GM21423 (cell line): ENCODE measurements around the gene VRK3.
"Not testable (repeated sequence)": the region's sequence is repeated elsewhere in the genome, so short reads cannot be mapped to it uniquely, and the experiment has no call there.

Experiments used
- ATAC-seq: cut with Tn5 transposase; IDR thresholded peaks from one replicate; pipeline ENCODE4 v1.9.1; 2021; ENCODE audit warnings: mild to moderate bottlenecking, moderate library complexity; ENCODE audit not compliant: unreplicated experiment

The VRK3 gene

DNA sequence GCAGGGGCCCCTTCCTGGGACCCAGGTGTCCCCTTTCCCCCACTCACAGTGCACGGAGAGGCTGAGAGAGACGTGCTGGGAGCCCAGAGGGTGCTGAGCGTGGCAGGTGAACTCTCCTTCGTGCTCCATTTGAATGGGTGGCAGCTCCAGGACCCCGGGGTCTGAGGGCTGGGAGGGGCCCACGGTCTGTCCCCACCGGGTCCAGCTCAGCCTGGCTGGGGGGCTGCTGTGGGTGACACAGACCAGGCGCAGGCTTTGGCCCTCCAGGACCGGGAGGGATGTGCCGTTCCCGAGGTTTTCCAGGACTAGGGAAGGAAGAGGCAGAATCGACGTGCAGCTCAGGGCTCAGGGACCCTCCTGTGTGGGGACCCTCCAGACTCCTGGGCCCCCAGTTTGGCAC is 66.6 kb downstream of the VRK3 start:
- ATAC-seq: not testable (repeated sequence)

DNA sequence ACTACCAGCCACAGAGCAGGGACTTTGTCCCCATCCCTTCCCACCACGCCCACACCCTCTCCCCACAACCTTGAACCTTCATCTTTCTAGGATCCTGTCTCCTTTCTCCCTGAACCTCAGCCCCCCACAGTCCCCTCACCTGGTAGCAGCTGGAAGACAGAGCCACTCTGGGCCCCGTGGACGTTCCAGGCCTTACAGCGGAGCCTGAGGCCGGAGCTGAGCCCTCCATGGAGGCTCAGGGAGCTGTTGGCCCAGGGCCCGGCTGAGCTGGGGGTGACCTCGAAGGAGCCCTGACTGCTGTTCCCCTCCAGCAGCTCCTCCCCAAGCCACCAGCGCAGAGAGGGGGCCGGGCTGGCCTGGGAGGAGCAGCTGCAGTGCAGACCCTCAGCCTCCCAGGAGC is 67.0 kb downstream of the VRK3 start:
- not testable (repeated sequence) for ATAC-seq

DNA sequence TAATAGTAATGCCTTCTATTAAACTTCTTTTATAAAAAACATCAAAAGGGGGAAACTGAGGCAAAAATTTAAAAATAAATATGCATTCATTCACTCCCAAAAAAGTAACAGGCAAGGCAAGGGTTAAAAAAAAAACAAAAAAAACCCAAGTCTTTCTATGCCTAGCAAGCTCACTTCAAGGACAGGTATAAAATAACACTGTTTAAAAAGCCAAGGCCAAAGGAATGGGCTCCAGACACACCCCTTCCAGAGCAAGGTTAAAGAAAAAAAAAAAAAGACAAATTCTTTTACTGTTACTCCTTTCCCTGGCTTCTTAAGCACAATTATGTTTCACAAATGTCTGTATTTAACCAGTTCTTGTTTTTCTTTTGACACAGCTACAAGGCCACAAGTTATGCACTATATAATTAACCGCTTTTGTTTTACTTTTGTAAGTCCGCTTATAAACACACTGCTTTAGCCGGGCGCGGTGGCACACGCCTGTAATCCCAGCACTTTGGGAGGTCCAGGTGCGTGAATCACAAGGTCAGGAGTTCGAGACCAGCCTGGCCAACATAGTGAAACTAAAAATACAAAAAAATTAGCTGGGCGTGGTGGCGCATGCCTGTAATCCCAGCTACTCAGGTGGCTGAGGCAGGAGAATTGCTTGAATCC is 67.8 kb downstream of the VRK3 start:
- no peak for ATAC-seq

GRCh38 chr19:49956115-49956495 is 69.1 kb downstream of the VRK3 start:
- ATAC-seq: no peak

GRCh38 chr19:49954933-49955332 is 70.2 kb downstream of the VRK3 start:
- no peak for ATAC-seq

DNA sequence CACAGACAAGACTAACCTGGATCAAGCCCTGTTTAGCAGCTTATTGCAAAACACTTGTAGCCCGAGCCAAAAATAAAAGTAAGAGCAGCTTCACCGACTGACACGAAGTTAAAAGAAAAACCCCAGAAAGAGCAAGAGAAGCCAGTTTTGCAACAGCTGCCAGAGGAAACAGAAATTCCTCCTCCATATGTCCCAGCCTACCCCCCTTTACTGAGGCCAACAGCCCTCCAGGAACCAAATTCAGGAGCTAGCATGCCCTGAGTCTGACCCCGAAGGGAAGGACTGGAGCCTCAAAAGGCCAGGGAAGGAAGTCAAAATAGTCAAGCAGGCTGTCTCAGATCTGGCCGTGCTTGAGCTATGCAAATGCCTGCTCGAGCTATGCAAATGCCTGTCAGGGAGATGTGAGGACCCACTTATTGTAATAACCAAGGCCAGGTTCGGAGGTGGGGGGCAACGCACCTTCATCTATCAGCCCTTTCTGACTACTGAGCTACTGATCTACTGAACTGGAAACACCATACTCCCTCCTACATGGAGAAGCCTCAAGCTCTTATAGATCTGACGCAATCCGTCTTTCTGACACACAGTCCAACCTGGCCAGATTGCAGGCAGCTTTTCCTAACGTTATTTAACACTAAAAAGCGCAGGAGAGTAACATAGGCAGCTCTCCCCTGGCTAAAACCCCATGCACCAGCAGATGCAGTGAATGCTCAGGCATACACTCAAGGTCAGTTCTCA is 70.9 kb downstream of the VRK3 start:
- no peak for ATAC-seq

DNA sequence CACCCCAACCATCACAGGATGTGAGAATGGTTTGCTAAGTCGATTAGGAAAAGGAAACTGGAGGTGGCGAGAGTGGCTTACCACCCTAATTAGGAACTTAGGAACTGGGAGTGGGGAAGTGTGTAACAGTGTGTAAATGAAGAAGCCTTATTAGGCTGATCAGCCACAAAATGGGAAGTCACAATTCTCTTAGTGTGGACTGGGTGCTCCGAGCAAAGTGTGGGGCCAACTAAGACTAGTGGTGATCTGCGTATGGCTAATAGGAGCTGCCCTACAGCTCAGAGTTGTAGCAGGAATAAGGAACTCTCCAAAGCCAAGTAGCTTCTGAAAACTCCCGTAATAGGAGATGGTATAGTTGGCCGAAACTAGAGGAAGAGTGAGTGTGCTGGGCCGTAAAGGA is 71.8 kb downstream of the VRK3 start:
- ATAC-seq: no peak

DNA sequence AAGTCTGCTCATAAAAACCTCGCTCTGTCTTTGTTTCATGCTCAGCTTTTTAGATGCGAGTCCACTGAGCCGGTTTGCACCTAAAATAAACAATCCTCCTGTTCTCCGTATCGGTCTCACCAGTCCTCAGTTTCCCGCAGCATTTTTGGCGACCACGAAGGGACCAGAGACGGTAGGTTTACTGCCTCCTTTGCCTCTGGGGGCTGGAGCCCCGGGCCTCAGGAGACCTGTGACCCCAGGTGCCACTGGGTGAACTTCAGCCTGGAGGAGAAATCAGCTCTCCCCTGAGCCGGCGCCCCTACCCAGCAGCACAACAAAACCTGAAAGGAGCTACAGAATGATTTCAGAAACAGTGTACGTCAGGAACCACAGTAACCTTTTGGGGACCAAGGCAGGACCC is 72.3 kb downstream of the VRK3 start:
- no peak for ATAC-seq

DNA sequence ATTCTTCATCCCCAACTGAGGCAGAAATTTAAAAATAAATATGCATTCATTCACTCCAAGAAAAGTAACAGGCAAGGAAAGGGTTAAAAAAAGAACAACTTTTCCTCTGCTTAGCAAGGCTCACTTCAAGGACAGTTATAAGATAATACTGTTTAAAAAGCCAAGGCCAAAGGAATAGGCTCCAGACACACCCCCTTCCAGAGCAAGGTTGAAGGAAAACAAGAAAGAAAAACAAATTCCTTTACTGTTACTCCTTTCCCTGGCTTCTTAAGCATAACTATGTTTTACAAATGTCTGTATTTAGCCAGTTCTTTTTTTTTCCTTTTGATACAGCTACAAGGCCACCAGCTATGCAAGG is 72.7 kb downstream of the VRK3 start:
- ATAC-seq: no peak

- no peak for ATAC-seq
Measured at GRCh38 chr19:49951806-49952478, 73.2 kb downstream of the VRK3 start.

- no peak for ATAC-seq
Measured at GRCh38 chr19:49950956-49951526, 74.1 kb downstream of the VRK3 start.

- ATAC-seq: no peak
Measured at GRCh38 chr19:49950590-49950948, 74.6 kb downstream of the VRK3 start.

DNA sequence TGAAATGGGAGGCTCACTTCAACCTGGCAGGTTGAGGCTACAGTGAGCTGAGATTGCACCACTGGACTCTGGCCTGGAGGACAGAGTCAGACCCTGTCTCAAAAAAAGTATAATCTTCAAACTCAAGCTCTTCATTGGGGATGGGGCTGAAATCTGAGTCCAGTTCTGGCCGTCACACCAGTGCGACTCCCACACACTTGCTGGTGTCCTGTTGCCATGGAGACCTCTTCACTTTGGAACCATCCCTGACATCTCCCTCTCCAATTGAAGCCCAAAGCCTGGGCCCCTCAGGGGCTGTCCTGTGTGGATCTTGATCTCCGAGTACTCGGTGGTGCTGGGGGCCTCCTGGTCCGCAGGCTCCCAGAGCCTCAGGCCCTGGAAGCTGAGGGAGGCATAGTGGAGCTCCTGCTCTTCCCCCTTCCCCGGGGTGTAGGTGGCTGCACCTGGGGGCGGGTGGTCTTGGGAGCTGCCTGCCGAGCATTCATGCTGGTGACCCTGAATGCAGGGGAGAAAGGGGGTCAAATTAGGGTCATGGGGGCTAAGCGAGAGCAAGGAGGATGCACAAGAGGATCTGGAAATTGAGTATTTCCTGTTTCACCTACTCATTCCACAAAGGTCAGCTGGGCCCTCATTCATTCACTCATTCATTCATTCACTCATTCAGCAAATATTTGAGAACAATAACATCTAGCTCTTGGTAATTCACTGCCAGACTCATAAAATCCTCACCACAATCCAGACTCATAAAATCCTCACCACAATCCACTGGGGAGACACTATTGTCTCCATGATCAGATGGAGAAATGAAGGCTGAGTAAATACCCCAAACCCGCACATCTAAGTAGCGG is 75.2 kb downstream of the VRK3 start:
- no peak for ATAC-seq

- no peak for ATAC-seq
Measured at GRCh38 chr19:49946415-49946814, 78.8 kb downstream of the VRK3 start.

GRCh38 chr19:49944567-49944966 is 80.6 kb downstream of the VRK3 start:
- ATAC-seq: not testable (repeated sequence)

DNA sequence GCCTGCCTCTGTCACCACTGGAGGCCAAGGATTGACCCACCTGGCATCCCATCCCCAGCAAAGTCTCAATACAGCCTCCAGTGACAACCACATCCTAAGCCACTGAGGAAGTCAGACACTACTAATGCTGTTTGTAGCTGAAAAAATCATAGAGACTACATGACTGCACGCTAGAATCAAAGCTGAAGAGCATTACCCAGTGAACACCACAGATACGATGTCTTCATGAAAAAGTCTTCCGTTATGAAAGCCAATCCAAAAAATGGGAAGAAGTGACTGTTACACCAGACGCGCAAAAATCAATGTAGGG is 84.7 kb downstream of the VRK3 start:
- no peak for ATAC-seq

DNA sequence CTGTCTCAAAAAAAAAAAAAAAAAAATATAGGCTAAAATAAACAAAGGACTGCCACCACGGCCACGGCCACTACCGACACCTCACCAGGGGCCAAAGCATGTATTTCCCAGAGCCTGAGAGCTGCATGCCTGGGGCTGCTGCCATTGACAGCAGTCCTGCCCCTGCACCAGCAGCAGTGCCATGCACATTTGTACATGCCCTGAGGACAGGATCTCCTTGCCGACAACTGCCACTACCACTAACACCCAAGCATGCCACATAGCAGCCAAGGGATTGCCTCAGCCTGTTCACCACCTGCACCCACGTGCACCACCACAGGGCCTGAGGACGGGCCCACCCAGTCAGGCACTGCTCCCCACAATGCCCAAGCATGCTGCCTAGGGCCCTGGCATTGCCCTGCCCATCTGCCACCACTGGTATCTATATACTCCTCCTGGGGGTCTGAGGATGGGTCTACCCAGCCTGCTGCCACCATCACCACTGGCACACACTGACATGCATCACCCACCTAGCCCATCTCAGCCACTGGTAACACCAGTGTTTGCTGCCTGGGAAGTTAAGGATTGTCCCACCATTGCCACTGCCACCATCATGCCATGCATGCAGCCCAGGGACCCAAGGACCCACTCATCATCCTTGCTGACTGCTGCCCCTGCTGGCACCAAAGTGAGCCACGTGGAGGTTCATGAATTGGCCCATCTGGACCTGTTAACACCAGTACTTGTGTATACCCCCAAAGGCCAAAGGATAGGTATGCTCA is 85.3 kb downstream of the VRK3 start:
- no peak for ATAC-seq

GRCh38 chr19:49938662-49939061 is 86.5 kb downstream of the VRK3 start:
- ATAC-seq: no peak

GRCh38 chr19:49937750-49938381 is 87.3 kb downstream of the VRK3 start:
- no peak for ATAC-seq

DNA sequence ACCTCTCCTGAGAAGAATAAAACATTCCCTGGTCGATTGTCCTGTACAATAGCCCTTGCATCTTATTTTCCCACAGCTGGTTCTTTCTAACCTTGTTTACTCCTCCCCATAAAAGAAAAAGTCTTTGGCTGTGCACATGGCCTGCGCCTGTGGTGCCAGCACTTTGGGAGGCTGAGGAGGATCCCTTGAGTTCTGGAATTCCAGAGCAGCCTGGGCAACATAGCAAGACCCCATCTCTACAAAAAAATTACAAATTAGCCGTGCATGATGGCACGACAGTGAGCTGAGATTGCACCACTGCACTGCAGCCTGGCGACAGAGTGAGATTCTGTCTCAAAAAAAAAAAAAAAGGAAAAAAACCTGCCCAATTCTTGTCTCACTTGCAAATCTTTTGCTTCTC is 88.6 kb downstream of the VRK3 start:
- ATAC-seq: no peak
